Activated CD4-positive, alpha-beta T cell treated with anti-CD3 and anti-CD28 coated beads for 36 hours (primary cell): Measurements from ENCODE around the gene CACNA2D3. TPM values are rescaled to one million over a fixed set of nuclear protein-coding genes. Genes with fewer than 3 reads are reported as not detected.

Source experiments
- ATAC-seq: fragments of 200-7000 bp; cut with Tn5 transposase; one replicate; pipeline ENCODE4 v1.10.0; 2021; ENCODE audit warnings: mild to moderate bottlenecking, moderate library complexity
- CTCF ChIA-PET: fragments of 350-600 bp; sonication (Branson Sonifier 250); formaldehyde crosslinking; loops from one replicate; lab custom pipeline; 2021; ENCODE audit warnings: antibody characterized with exemption; lab: Charles Lee
- POLR2A ChIA-PET: fragments of 350-600 bp; sonication (Branson Sonifier 250); formaldehyde crosslinking; loops from one replicate; lab custom pipeline; 2021; ENCODE audit warnings: antibody characterized with exemption, inconsistent platforms; lab: Charles Lee
- DNase-seq: peaks from one replicate; pipeline ENCODE4 v3.0.0-alpha.2; 2020
- H3K27ac Mint-ChIP-seq: one replicate; pipeline ENCODE4 v1.8.0; 2021; ENCODE audit warnings: mixed read lengths
- H3K27me3 Mint-ChIP-seq: one replicate; pipeline ENCODE4 v1.8.0; 2021; ENCODE audit warnings: mixed read lengths
- H3K36me3 Mint-ChIP-seq: one replicate; pipeline ENCODE4 v1.8.0; 2021; ENCODE audit warnings: low read depth, mixed read lengths
- H3K4me1 Mint-ChIP-seq: one replicate; pipeline ENCODE4 v1.8.0; 2021; ENCODE audit warnings: mixed read lengths
- H3K4me3 Mint-ChIP-seq: one replicate; pipeline ENCODE4 v1.8.0; 2021; ENCODE audit warnings: mild to moderate bottlenecking, moderate library complexity, mixed read lengths
- H3K9me3 Mint-ChIP-seq: one replicate; pipeline ENCODE4 v1.8.0; 2021; ENCODE audit warnings: low read depth, mixed read lengths
- intact Hi-C, 2 experiments: fragments of 100-400 bp; cut with DNase I in 1 of 2; cut with micrococcal nuclease in 1 of 2; formaldehyde crosslinking; loops; one replicate each; pipeline versions ENCODE4 v1.14.2 to v1.15.1; 2022 to 2024; cut with DNase I, micrococcal nuclease
- total RNA-seq, 2 experiments: library from RNA; stranded (reverse); gene quantifications; one replicate each; pipeline ENCODE4 v1.2.3, GENCODE V29; 2021

CACNA2D3 gene
- total RNA-seq, 2 experiments from 2014 or later, result not detected

GRCh38 chr3:54785976-54786375, 663.6 kb downstream of the CACNA2D3 start:
- ATAC-seq (no peak), DNase-seq (no peak)
- intact Hi-C loops, result no loop called here
- POLR2A ChIA-PET, result no interaction called here
- Mint-ChIP-seq H3K27ac (no peak overlapping the region), H3K9me3 (no peaks in the 10 kb centered on the region), H3K4me1 (no peaks in the 10 kb centered on the region), H3K4me3 (no peak overlapping the region), H3K36me3 (no peaks in the 10 kb centered on the region), H3K27me3 (no peaks in the 10 kb centered on the region)
- CTCF ChIA-PET, result no interaction called here

DNA sequence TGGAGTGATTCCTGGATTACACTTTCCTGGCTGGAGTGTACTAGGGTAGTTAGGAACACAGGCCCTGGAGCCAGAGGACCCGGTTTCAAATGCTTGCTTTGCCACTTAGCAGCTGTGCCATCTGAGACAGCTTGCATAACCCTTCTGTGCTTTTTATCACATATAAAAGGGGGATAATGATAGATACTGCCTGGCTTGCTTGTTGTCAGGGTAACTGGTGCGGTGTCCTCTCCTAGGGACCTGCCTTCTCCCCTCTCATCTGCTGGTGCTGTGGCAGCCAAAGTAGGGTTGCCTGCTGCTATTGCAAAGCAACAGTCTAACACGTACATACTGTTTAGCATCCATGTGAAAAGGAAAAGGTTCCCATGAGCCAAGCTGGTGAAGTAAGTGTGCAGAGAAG, 667.7 kb downstream of the CACNA2D3 start:
- no peaks in the 10 kb centered on the region for H3K9me3 Mint-ChIP-seq
- no peak overlapping the region for H3K4me3 Mint-ChIP-seq
- ChIA-PET CTCF (no interaction called here), POLR2A (no interaction called here)
- intact Hi-C loops, result no loop called here
- no peaks in the 10 kb centered on the region for H3K36me3 Mint-ChIP-seq
- no peaks in the 10 kb centered on the region for H3K4me1 Mint-ChIP-seq
- DNase-seq, result no peak
- H3K27ac Mint-ChIP-seq, result no peak overlapping the region
- H3K27me3 Mint-ChIP-seq, result peaks cover 4% of the 10 kb centered on the region
- ATAC-seq, result no peak

GRCh38 chr3:54791501-54792156, 669.3 kb downstream of the CACNA2D3 start:
- Mint-ChIP-seq H3K27ac (no peak overlapping the region), H3K36me3 (no peaks in the 10 kb centered on the region), H3K9me3 (no peaks in the 10 kb centered on the region), H3K27me3 (peaks cover 4% of the 10 kb centered on the region), H3K4me3 (no peak overlapping the region), H3K4me1 (no peaks in the 10 kb centered on the region)
- ChIA-PET POLR2A (no interaction called here), CTCF (no interaction called here)
- ATAC-seq, result no peak
- DNase-seq, result no peak
- intact Hi-C loops, result no loop called here

DNA sequence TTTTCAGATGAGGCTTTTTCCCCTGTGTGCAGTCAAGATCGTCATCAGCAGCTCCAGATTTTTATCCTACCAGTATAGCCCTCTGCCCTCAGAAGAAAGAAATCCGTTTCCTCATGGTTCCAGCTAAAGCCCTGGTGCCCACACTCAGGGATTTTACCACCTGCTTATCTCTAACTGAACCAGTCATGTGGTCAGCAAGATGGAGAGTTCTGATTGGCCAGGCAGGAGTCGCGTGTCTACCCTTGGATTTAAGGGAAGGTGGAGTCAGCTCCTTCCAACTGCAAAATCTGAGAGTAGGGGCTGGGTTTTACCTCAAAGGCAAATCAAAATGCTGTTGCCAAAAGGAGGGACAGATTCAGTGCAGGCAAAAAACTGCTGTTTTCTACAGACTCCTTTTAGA, 670.2 kb downstream of the CACNA2D3 start:
- POLR2A ChIA-PET, result no interaction called here
- no peak for ATAC-seq
- Mint-ChIP-seq H3K27ac (no peak overlapping the region), H3K27me3 (peaks cover 4% of the 10 kb centered on the region), H3K36me3 (no peaks in the 10 kb centered on the region), H3K9me3 (no peaks in the 10 kb centered on the region), H3K4me3 (no peak overlapping the region), H3K4me1 (no peaks in the 10 kb centered on the region)
- CTCF ChIA-PET, result no interaction called here
- DNase-seq, result no peak
- intact Hi-C loops, result no loop called here

- Mint-ChIP-seq H3K27me3 (peaks cover 4% of the 10 kb centered on the region), H3K36me3 (no peaks in the 10 kb centered on the region), H3K4me3 (no peak overlapping the region), H3K9me3 (no peaks in the 10 kb centered on the region), H3K27ac (no peak overlapping the region), H3K4me1 (no peaks in the 10 kb centered on the region)
- POLR2A ChIA-PET, result no interaction called here
- intact Hi-C loops, result no loop called here
- no peak for DNase-seq
- CTCF ChIA-PET, result no interaction called here
- ATAC-seq, result no peak
These were observed 670.8 kb downstream of the CACNA2D3 start for GRCh38 chr3:54793171-54793570.

- Mint-ChIP-seq H3K27me3 (peaks cover 3% of the 10 kb centered on the region), H3K9me3 (no peaks in the 10 kb centered on the region), H3K27ac (no peak overlapping the region), H3K4me3 (no peak overlapping the region), H3K36me3 (no peaks in the 10 kb centered on the region), H3K4me1 (no peaks in the 10 kb centered on the region)
- POLR2A ChIA-PET, result no interaction called here
- CTCF ChIA-PET, result interaction anchor here (0.6 kb wide), 2 partner anchors 118 to 705 kb away, joined by 3 read pairs; no protein-coding TSS in a partner anchor
- DNase-seq (no peak), ATAC-seq (no peak)
- intact Hi-C loops, result no loop called here
These were observed 674.8 kb downstream of the CACNA2D3 start for GRCh38 chr3:54797111-54797510.

DNA sequence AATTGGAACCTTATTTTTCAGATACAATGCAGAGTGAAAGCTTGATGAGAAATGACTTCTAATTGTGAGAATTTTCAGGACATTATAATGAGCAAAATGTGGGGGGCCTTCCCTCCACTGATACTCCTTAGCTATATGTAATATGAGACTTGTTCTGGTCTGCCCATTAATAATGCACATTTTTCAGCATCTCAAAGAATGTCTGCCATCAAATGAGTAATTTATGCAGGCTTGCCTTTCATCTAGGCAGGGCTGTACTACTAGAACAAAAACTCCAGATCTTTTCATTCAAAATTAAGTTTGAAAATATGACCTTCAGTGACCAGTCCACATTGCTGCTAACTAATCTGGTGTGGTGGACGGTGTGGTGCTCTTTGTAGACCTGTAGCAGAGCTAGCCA, 678.1 kb downstream of the CACNA2D3 start:
- no peaks in the 10 kb centered on the region for H3K27me3 Mint-ChIP-seq
- POLR2A ChIA-PET, result no interaction called here
- no peaks in the 10 kb centered on the region for H3K4me1 Mint-ChIP-seq
- intact Hi-C loops, result no loop called here
- H3K36me3 Mint-ChIP-seq, result no peaks in the 10 kb centered on the region
- CTCF ChIA-PET, result no interaction called here
- H3K9me3 Mint-ChIP-seq, result peaks cover 2% of the 10 kb centered on the region
- H3K27ac Mint-ChIP-seq, result no peak overlapping the region
- ATAC-seq, result no peak
- H3K4me3 Mint-ChIP-seq, result no peak overlapping the region
- no peak for DNase-seq

GRCh38 chr3:54801977-54802376, 679.6 kb downstream of the CACNA2D3 start:
- Mint-ChIP-seq H3K4me1 (no peaks in the 10 kb centered on the region), H3K9me3 (peaks cover 2% of the 10 kb centered on the region), H3K27me3 (no peaks in the 10 kb centered on the region), H3K4me3 (no peak overlapping the region), H3K36me3 (no peaks in the 10 kb centered on the region), H3K27ac (no peak overlapping the region)
- POLR2A ChIA-PET, result no interaction called here
- CTCF ChIA-PET, result no interaction called here
- ATAC-seq (no peak), DNase-seq (no peak)
- intact Hi-C loops, result no loop called here

DNA sequence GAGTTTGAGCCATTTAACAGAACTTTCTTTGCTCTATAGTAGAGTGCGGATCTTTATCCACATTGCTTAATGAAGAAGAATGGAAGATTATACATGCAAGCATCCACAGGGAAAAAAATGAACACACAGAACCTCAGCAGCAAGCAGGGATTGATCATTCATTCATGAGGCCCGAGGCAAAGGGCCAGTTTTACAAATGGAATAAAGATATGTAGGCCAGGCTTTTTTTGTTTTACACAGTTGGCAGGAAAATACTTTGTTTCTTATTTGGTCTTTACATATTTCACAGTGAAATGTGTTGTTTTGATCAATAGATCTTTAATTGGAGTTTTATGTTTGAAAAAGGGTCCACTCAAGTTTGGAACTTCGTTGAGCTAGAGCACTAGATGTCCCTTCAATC, 688.0 kb downstream of the CACNA2D3 start:
- Mint-ChIP-seq H3K4me3 (no peak overlapping the region), H3K4me1 (no peaks in the 10 kb centered on the region), H3K27me3 (no peaks in the 10 kb centered on the region), H3K36me3 (no peaks in the 10 kb centered on the region), H3K27ac (no peak overlapping the region), H3K9me3 (peaks cover 3% of the 10 kb centered on the region)
- no peak for ATAC-seq
- DNase-seq, result no peak
- intact Hi-C loops, result no loop called here
- ChIA-PET CTCF (interaction anchor here (0.7 kb wide), 1 partner anchor 436 kb away, joined by 3 read pairs; no protein-coding TSS in a partner anchor), POLR2A (no interaction called here)

GRCh38 chr3:54814224-54814623, 691.9 kb downstream of the CACNA2D3 start:
- peaks cover 3% of the 10 kb centered on the region for H3K9me3 Mint-ChIP-seq
- ChIA-PET POLR2A (no interaction called here), CTCF (no interaction called here)
- DNase-seq (no peak), ATAC-seq (no peak)
- H3K27ac Mint-ChIP-seq, result no peak overlapping the region
- peaks cover 2% of the 10 kb centered on the region for H3K27me3 Mint-ChIP-seq
- intact Hi-C loops, result no loop called here
- H3K4me3 Mint-ChIP-seq, result no peak overlapping the region
- no peaks in the 10 kb centered on the region for H3K4me1 Mint-ChIP-seq
- H3K36me3 Mint-ChIP-seq, result no peaks in the 10 kb centered on the region

DNA sequence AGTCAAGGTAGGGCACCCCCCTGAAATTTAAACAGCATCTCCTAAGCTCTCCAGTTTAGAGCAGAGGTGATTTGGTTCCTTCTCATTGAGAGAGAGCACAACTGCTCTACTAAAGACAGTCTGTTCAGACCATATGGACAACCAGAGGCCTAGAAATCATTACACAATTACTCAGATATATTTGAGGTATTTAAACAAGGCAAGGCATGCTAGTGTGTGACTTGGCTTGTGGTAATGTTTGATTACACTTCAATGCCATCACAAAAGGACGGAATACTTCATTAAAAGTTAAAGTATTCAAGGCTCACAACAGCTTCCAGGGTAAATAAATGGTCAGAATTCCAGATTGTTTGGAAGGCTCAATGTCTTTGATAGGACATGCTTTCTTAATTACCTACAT, 695.3 kb downstream of the CACNA2D3 start:
- intact Hi-C loops, result no loop called here
- CTCF ChIA-PET, result interaction anchor here (0.6 kb wide), 1 partner anchor 170 kb away, joined by 3 read pairs; no protein-coding TSS in a partner anchor
- H3K9me3 Mint-ChIP-seq, result no peaks in the 10 kb centered on the region
- peaks cover 2% of the 10 kb centered on the region for H3K27me3 Mint-ChIP-seq
- H3K36me3 Mint-ChIP-seq, result no peaks in the 10 kb centered on the region
- ATAC-seq (no peak), DNase-seq (no peak)
- no peaks in the 10 kb centered on the region for H3K4me1 Mint-ChIP-seq
- H3K27ac Mint-ChIP-seq, result no peak overlapping the region
- H3K4me3 Mint-ChIP-seq, result no peak overlapping the region
- POLR2A ChIA-PET, result no interaction called here

GRCh38 chr3:54818486-54818885, 696.1 kb downstream of the CACNA2D3 start:
- H3K27me3 Mint-ChIP-seq, result peaks cover 2% of the 10 kb centered on the region
- no peak overlapping the region for H3K27ac Mint-ChIP-seq
- no peaks in the 10 kb centered on the region for H3K9me3 Mint-ChIP-seq
- no peaks in the 10 kb centered on the region for H3K4me1 Mint-ChIP-seq
- POLR2A ChIA-PET, result no interaction called here
- DNase-seq (no peak), ATAC-seq (no peak)
- CTCF ChIA-PET, result no interaction called here
- H3K36me3 Mint-ChIP-seq, result no peaks in the 10 kb centered on the region
- intact Hi-C loops, result no loop called here
- no peak overlapping the region for H3K4me3 Mint-ChIP-seq
